Measurements from ENCODE around the gene TBC1D22A. TPM values are rescaled to one million over a fixed set of nuclear protein-coding genes. Genes with fewer than 3 reads are reported as not detected.

TBC1D22A gene
- total RNA-seq, 2 donors from 2014 or later = 21.0 to 27.9 TPM

DNA sequence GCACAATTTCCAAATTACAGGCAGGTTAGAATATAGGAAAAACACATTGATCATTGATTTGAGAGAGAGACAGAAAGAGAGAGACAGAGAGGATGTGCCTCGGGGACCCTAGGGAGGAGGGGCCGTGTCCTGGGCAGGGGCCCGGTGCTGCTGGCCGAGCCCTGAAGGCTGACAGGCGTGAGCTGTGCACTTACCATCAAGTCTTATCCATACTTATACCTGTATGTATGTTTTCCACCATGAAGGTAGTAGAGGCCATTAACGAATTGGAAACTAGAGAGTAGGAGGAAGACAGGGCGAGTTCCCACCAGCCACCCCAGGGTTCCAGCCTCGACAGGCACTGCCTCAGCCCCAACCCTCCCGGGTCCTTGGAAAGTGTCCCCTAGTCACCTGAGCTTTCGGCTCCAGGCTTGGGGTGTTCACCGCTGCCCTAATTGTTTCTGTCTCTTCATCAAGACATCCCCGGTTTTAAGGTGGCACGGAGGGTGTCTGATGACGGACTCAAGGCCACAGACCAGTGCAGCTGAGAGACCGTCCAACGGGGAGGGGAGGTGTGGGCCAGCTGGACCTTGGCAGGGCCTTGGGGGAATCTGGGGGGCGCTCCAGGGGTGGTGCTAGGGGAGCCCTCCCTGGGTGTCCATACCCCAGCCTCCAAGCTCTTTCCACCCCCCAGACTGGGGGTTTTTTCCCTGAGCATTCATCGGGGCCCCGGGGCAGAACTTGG lies 431.3 kb downstream of the TBC1D22A start:
- peaks cover 2% of the 10 kb centered on the region for H3K27me3 Mint-ChIP-seq (ENCODE audit: insufficient read depth)
- H3K36me3 Mint-ChIP-seq (ENCODE audit: low read depth) = no peaks in the 10 kb centered on the region
- TF ChIP-seq, protein P1, sequence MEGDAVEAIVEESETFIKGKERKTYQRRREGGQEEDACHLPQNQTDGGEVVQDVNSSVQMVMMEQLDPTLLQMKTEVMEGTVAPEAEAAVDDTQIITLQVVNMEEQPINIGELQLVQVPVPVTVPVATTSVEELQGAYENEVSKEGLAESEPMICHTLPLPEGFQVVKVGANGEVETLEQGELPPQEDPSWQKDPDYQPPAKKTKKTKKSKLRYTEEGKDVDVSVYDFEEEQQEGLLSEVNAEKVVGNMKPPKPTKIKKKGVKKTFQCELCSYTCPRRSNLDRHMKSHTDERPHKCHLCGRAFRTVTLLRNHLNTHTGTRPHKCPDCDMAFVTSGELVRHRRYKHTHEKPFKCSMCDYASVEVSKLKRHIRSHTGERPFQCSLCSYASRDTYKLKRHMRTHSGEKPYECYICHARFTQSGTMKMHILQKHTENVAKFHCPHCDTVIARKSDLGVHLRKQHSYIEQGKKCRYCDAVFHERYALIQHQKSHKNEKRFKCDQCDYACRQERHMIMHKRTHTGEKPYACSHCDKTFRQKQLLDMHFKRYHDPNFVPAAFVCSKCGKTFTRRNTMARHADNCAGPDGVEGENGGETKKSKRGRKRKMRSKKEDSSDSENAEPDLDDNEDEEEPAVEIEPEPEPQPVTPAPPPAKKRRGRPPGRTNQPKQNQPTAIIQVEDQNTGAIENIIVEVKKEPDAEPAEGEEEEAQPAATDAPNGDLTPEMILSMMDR (conservative IDR thresholded peaks at IDR 0.05) = no peak
- no peak overlapping the region for H3K4me3 Mint-ChIP-seq
- no peaks in the 10 kb centered on the region for H3K36me3 ChIP-seq (ENCODE audit: control insufficient read depth, insufficient read depth, low read length)
- 87 to 96% methylated on average over 10 to 17 of the region's 19 CpGs for WGBS, 2 experiments (ENCODE audit: insufficient coverage in 1 of 2, insufficient read length in 1 of 2)
- H3K4me1 ChIP-seq (ENCODE audit: control insufficient read depth, insufficient read depth, low read length) = no peaks in the 10 kb centered on the region
- no peak overlapping the region for H3K4me3 ChIP-seq (ENCODE audit: low read length)
- H3K4me1 Mint-ChIP-seq = no peaks in the 10 kb centered on the region
- H3K9ac ChIP-seq (ENCODE audit: extremely low read depth, low read length, poor library complexity, severe bottlenecking) = no peak overlapping the region
- no peaks in the 10 kb centered on the region for H3K27me3 ChIP-seq (ENCODE audit: control insufficient read depth, insufficient read depth, low read length, poor library complexity, severe bottlenecking)
- H3K9me3 ChIP-seq (ENCODE audit: control insufficient read depth, low read length) = peaks cover 6% of the 10 kb centered on the region
- H3K27ac ChIP-seq (ENCODE audit: low read depth, low read length) = no peak overlapping the region
- peaks cover 54% of the 10 kb centered on the region for H3K9me3 Mint-ChIP-seq
- H3K27ac Mint-ChIP-seq = no peak overlapping the region
- DNase-seq = peak; percentile 14

GRCh38 chr22:47194476-47195155 lies 432.2 kb downstream of the TBC1D22A start:
- TF ChIP-seq, protein P1 (conservative IDR thresholded peaks at IDR 0.05) = no peak
- peaks cover 6% of the 10 kb centered on the region for H3K9me3 ChIP-seq (ENCODE audit: control insufficient read depth, low read length)
- H3K4me1 Mint-ChIP-seq = no peaks in the 10 kb centered on the region

GRCh38 chr22:47195156-47195483 lies 432.7 kb downstream of the TBC1D22A start:
- Mint-ChIP-seq H3K27me3 (ENCODE audit: insufficient read depth) (peaks cover 2% of the 10 kb centered on the region), H3K9me3 (peaks cover 59% of the 10 kb centered on the region), H3K27ac (no peak overlapping the region), H3K4me1 (no peaks in the 10 kb centered on the region), H3K4me3 (no peak overlapping the region), H3K36me3 (ENCODE audit: low read depth) (no peaks in the 10 kb centered on the region)
- Histone ChIP-seq H3K36me3 (ENCODE audit: control insufficient read depth, insufficient read depth, low read length) (no peaks in the 10 kb centered on the region), H3K9me3 (ENCODE audit: control insufficient read depth, low read length) (peaks cover 6% of the 10 kb centered on the region), H3K4me3 (ENCODE audit: low read length) (no peak overlapping the region), H3K4me1 (ENCODE audit: control insufficient read depth, insufficient read depth, low read length) (no peaks in the 10 kb centered on the region), H3K9ac (ENCODE audit: extremely low read depth, low read length, poor library complexity, severe bottlenecking) (no peak overlapping the region), H3K27ac (ENCODE audit: low read depth, low read length) (no peak overlapping the region), H3K27me3 (ENCODE audit: control insufficient read depth, insufficient read depth, low read length, poor library complexity, severe bottlenecking) (no peaks in the 10 kb centered on the region)
- peak; percentile 31 for DNase-seq
- TF ChIP-seq, protein P1 (conservative IDR thresholded peaks at IDR 0.05) = no peak
- 78 to 88% methylated on average over 7 to 9 of the region's 9 CpGs for WGBS, 2 experiments (ENCODE audit: insufficient coverage in 1 of 2, insufficient read length in 1 of 2)

More at GRCh38 chr22:47194476-47195155, 432.2 kb downstream of the TBC1D22A start:
- Histone ChIP-seq H3K36me3 (ENCODE audit: control insufficient read depth, insufficient read depth, low read length) (no peaks in the 10 kb centered on the region), H3K27ac (ENCODE audit: low read depth, low read length) (no peak overlapping the region), H3K4me1 (ENCODE audit: control insufficient read depth, insufficient read depth, low read length) (no peaks in the 10 kb centered on the region), H3K9ac (ENCODE audit: extremely low read depth, low read length, poor library complexity, severe bottlenecking) (no peak overlapping the region), H3K27me3 (ENCODE audit: control insufficient read depth, insufficient read depth, low read length, poor library complexity, severe bottlenecking) (no peaks in the 10 kb centered on the region), H3K4me3 (ENCODE audit: low read length) (no peak overlapping the region)
- Mint-ChIP-seq H3K4me3 (no peak overlapping the region), H3K27ac (no peak overlapping the region), H3K9me3 (peaks cover 55% of the 10 kb centered on the region), H3K27me3 (ENCODE audit: insufficient read depth) (peaks cover 2% of the 10 kb centered on the region), H3K36me3 (ENCODE audit: low read depth) (no peaks in the 10 kb centered on the region)
- DNase-seq = peak; percentile 19
- 74 to 84% methylated on average over 2 to 6 of the region's 6 CpGs for WGBS, 2 experiments (ENCODE audit: insufficient coverage in 1 of 2, insufficient read length in 1 of 2)

Measured in endodermal cell (in vitro differentiated cells).